HG02610 (cell line): Measurements from ENCODE around the gene HLA-DMA.

ENCODE experiments used
- ATAC-seq: cut with Tn5 transposase; IDR thresholded peaks from one replicate; pipeline ENCODE4 v1.9.1; 2021; ENCODE audit warnings: mild to moderate bottlenecking, moderate library complexity; ENCODE audit not compliant: unreplicated experiment

Gene HLA-DMA

DNA sequence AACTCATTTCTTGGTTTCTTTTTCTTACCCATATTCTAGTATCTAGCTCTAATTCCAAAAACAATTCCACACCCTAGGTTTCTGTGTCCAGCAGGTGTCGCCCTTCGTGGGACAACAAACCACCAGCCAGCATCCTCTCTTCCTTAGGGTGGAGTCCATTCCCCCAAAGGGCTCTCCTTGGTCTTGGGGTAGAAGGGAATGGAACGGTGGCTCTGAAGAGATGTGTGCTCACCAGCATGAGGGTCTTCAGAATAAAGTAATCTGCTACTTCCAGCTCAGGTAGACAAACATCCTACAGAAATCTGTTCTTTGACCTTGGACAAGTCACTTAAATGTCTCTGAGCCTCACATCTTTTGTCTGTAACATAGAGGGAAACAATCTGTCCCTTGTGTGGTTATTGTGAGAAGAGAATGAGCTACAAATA is 19.2 kb downstream of the HLA-DMA start:
- no peak for ATAC-seq

DNA sequence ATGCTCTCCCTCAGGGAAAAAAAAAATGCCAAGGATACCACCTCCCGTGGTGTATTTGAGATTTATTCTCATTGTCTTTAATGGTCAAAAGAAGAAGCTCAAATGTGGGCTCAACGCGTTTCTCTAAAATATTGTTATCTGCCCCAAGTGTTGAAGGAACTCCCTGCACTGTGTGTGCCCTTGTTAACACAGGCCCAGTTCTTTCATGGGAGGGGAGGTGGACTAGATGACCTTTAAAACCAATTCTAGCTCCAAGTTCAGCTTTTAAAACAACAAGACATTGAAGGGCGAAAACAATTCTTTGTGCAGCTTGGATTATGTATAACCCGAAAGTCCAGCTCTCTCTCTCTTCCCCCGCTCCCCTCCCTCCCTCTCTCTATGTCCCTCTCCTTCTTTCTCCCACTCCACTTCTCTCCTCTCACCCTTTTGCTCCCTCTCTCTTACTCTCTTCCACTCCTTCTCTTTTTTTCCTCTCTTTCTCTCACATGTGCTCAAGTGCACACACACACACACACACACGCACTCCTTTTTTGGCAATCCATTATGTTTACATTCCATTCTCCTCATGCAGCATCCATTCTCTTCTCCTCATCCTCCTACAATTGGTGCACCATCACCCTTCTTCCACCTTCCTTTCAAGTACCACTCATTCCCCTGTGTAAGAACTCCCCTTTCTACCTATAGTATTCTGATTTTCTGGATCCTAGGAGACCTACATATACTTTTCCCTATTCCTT is 20.6 kb downstream of the HLA-DMA start:
- no peak for ATAC-seq

DNA sequence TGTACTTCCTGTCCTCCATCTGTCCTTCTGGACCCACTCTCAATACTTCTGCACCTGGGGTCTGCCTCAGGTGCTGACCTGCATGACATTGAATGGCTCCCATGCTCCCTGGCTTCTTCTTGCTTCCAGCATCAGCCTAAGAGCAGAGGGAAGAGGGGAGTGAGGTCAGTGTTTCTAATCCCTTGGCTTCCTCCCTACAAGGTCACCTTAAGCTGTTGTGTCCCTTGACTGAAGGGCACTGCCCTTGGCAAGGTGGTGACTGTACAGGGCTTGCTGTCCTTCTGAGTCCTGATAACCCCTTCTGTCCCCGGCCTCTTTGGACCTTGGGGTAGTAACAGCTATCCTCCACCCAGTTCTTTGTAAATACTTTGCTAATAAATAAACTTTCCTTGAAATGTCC is 21.7 kb downstream of the HLA-DMA start:
- ATAC-seq, result no peak

DNA sequence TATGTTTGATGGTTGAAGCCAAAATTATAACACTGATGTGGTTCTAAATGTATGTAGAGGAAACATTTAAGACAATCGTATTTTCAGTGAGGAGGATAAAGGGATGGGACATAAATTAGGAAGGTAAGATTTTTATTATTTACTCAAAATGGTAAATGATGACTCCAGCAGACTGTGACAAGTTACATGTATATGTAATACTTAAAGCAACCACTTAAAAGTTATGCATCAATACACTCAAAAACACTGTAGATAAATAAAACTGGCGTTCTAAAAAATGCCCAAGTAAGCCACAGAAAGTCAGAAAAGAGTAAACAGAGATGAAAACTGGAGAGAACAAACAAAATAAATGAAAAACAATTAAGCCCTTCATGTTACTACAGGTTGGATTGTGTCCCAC is 30.8 kb downstream of the HLA-DMA start:
- no peak for ATAC-seq

DNA sequence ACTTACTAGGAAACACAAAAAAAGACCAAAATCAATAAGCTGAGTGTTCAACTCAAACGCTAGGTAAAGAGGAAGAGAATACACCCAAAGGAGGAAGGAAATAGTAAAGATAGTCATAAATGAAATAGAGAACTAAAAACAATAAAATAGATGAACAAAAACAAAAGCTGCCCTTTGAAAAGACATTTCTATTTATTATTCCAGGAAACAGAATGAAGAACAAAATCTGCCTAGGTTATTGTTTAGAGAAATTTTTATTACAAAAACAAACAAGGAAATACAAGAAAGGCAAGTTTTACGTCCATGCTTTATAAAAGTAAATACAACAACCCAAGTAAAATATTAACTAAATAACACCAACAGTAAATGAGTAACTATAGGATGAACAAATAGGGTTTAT is 32.2 kb downstream of the HLA-DMA start:
- no peak for ATAC-seq

DNA sequence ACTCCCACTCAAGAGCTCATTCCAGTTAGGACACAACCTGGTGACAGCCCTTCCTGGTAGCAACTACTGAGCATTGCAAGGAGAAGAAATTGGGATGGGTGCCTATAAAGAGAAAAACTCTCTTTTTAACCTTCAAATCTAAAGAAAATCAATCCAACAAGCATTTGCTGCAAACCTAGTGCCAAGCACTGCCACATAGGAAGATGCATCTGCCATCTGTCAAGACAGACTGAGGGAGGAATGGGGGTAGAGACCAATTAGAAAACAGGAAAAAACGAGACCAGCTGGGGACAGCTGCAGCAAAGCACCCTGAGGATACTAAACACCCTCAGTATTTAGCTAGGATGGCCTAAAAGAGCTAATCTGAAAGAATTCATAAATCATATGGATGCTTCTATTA is 39.9 kb downstream of the HLA-DMA start:
- no peak for ATAC-seq

DNA sequence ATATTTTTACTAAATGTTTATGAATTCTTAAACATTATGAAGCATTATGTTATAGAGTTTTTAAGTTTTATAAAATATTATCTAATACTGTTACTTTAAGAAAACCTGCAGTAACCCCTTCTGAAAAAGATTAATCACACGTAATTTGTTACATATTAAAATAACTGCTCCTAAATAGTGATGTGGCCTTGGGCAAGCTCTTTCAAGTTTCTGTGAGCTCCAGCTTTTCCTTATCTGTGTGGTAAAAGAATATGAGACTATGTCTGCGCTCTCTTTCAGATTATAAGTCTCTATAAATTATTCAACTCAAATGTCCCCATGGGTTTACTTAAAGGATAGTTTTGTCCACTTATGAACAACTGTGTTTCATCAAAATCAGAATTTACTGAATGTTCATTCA is 44.0 kb downstream of the HLA-DMA start:
- no peak for ATAC-seq

DNA sequence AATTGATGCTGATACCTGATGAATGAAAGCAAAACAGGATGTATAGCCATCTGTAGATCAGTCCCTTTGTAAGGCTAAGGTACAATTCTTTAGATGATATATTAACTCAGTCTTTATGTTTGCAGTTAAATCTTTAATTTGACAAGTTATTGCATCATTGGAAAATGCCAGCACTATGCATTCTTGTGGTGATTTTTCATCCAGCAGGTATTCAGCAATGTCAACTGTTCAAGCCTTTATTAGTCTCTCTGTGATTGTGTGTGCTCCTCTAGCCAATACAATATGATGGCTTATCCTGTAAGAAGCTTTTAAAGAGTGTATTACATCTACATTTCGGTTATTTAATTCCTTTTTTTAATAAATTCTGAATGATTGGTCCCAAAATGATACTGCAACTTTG is 46.4 kb downstream of the HLA-DMA start:
- ATAC-seq, result no peak

DNA sequence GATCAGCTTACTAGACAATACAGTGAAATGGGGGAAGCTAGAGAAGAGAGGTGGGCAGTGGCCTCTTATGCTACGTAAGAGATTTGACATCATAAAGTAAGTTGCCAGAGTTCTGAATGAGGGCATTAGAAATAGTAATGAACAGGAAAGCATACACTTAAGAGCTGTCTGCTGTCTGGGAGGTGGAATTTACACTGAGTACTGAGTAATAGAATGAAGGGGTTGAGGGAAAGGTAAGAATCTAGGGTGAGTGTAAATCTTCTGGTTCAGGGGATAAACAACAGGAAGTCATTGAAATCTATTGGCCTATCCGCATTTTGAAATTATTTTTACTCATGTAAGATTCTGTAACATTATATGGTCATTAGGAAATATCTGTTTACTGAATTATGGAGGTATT is 47.8 kb downstream of the HLA-DMA start:
- no peak for ATAC-seq

DNA sequence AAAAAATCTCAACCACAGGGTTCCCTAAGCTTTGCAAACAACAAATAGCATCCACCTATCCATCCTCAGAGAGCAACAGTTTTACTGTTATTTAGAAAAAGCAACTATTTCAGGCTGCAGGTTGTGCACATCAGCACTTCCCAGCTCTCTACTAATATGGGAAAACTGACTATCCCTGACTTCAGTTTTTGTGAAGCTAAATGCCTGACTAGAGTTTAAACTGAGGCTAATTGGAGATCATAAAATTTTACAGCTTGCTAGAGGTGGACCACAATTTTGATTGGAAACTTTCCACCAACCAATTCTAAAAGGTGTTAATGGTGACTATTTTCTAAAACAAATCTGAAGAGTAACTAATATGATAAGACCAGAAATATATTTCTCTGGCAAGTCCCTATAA is 48.9 kb downstream of the HLA-DMA start:
- ATAC-seq, result no peak
